ENCODE measurements around the gene GTF2A2.
"Not testable (repeated sequence)": the region's sequence is repeated elsewhere in the genome, so short reads cannot be mapped to it uniquely, and the experiment has no call there.

The GTF2A2 gene

GRCh38 chr15:59656897-59657634 lies at the start of gene GTF2A2:
Gene GTF2A2 (minus strand): TSS chr15:59657515. CDS start chr15:59652277, 5,238 bp downstream.
- DNase-seq = peak; percentile 87

- DNase-seq = no peak
These were observed 46.9 kb upstream of the GTF2A2 start for GRCh38 chr15:59703979-59704796.

GRCh38 chr15:59702351-59702750 lies 45.0 kb upstream of the GTF2A2 start:
- no peak for DNase-seq

GRCh38 chr15:59701880-59702279 lies 44.6 kb upstream of the GTF2A2 start:
- DNase-seq = no peak

GRCh38 chr15:59699810-59700431 lies 42.6 kb upstream of the GTF2A2 start:
- no peak for DNase-seq

GRCh38 chr15:59698065-59698464 lies 40.8 kb upstream of the GTF2A2 start:
- not testable (repeated sequence) for DNase-seq

- no peak for DNase-seq
These were observed 39.0 kb upstream of the GTF2A2 start for GRCh38 chr15:59696332-59696731.

- no peak for DNase-seq
These were observed 37.5 kb upstream of the GTF2A2 start for GRCh38 chr15:59694779-59695178.

- peak; percentile 20 for DNase-seq
These were observed 34.0 kb upstream of the GTF2A2 start for GRCh38 chr15:59691194-59691805.

GRCh38 chr15:59689626-59690236 lies 32.4 kb upstream of the GTF2A2 start:
- no peak for DNase-seq

GRCh38 chr15:59688782-59689625 lies 31.7 kb upstream of the GTF2A2 start, which contains the start of gene BNIP2:
Gene BNIP2 (minus strand): TSS chr15:59689320. CDS start chr15:59682457, 6,863 bp downstream.
- DNase-seq = peak; percentile 97

- peak; percentile 40 for DNase-seq
These were observed 31.1 kb upstream of the GTF2A2 start for GRCh38 chr15:59688423-59688781.

GRCh38 chr15:59687836-59688235 lies 30.5 kb upstream of the GTF2A2 start:
- DNase-seq = no peak

GRCh38 chr15:59686389-59686788 lies 29.1 kb upstream of the GTF2A2 start:
- DNase-seq = no peak

GRCh38 chr15:59685737-59686297 lies 28.5 kb upstream of the GTF2A2 start:
- no peak for DNase-seq

- no peak for DNase-seq
These were observed 23.6 kb upstream of the GTF2A2 start for GRCh38 chr15:59680870-59681269.

GRCh38 chr15:59680346-59680745 lies 23.0 kb upstream of the GTF2A2 start:
- no peak for DNase-seq

GRCh38 chr15:59678620-59679019 lies 21.3 kb upstream of the GTF2A2 start:
- DNase-seq = no peak

GRCh38 chr15:59678172-59678571 lies 20.9 kb upstream of the GTF2A2 start:
- DNase-seq = no peak

- no peak for DNase-seq
These were observed 19.2 kb upstream of the GTF2A2 start for GRCh38 chr15:59676565-59676964.

- no peak for DNase-seq
These were observed 17.1 kb upstream of the GTF2A2 start for GRCh38 chr15:59674361-59674877.
